GM12872 (cell line): ENCODE data around the gene ZBTB34.

Source experiments
- CTCF ChIP-seq: IDR thresholded peaks from 3 replicates; pipeline ENCODE4 v1.5.1; 2011; ENCODE audit warnings: low read depth, mild to moderate bottlenecking, low read length, moderate library complexity; ENCODE audit not compliant: insufficient read depth

The ZBTB34 gene

GRCh38 chr9:126933334-126933980 lies 73.0 kb downstream of the ZBTB34 start:
- TF ChIP-seq CTCF = no peak

GRCh38 chr9:126934441-126934840 lies 74.0 kb downstream of the ZBTB34 start:
- no peak for TF ChIP-seq CTCF
